Ovary (tissue), 9 donors: Measurements from ENCODE around the gene BICD2. TPM values are rescaled to one million over a fixed set of nuclear protein-coding genes. Genes with fewer than 3 reads are reported as not detected.

ENCODE experiments used
- DNase-seq, 5 donors: peaks; one replicate each; pipeline ENCODE4 v3.0.0-alpha.2; 2019 to 2020
- H3K27ac ChIP-seq, 2 donors: fragments of 200-600 bp; one replicate each; pipeline versions ENCODE4 v1.5.1 to v1.8.0; 2019 to 2022
- H3K27me3 ChIP-seq: fragments of 200-600 bp; one replicate; pipeline ENCODE4 v1.8.0; 2022
- H3K36me3 ChIP-seq: fragments of 200-600 bp; sonication (generic); one replicate; pipeline ENCODE4 v1.5.1; 2019
- H3K4me1 ChIP-seq: one replicate; pipeline ENCODE4 v1.8.1; 2013; ENCODE audit warnings: mild to moderate bottlenecking, moderate library complexity; ENCODE audit not compliant: insufficient read depth
- H3K4me3 ChIP-seq: fragments of 200-600 bp; sonication (generic); one replicate; pipeline ENCODE4 v1.5.1; 2017
- H3K9me3 ChIP-seq, 2 donors: fragments of 200-600 bp in 1 of 2; sonication (generic) in 1 of 2; one replicate each; pipeline versions ENCODE4 v1.5.1 to v1.8.1; 2013 to 2019; ENCODE audit warnings: mild to moderate bottlenecking in 1 of 2, moderate library complexity in 1 of 2
- CTCF ChIP-seq, 3 donors: fragments of 450-650 bp in 2 of 3; fragments of 200-600 bp in 1 of 3; IDR thresholded peaks; one replicate each; pipeline versions ENCODE4 v1.5.1 to v1.8.0; 2016 to 2022; ENCODE audit warnings: antibody characterized with exemption in 3 of 3, mild to moderate bottlenecking in 1 of 3
- EP300 ChIP-seq: sonication (generic); formaldehyde crosslinking; IDR thresholded peaks from one replicate; pipeline ENCODE4 v1.6.1; 2017; ENCODE audit warnings: antibody characterized with exemption
- POLR2A ChIP-seq: fragments of 450-650 bp; IDR thresholded peaks from one replicate; pipeline ENCODE4 v1.6.1; 2017; ENCODE audit warnings: antibody characterized with exemption, mild to moderate bottlenecking, moderate library complexity
- WGBS, 3 donors: extraction: QIAGEN DNeasy Blood & Tissue Kit in 1 of 3; methylation state at CpG; one replicate each; pipeline versions ENCODE4 v1.1.5 to v1.1.7; 2013 to 2017; 5-methylcytosine and 5-hydroxymethylcytosine counted together
- intact Hi-C, 4 donors: fragments of 100-400 bp; cut with DNase I; formaldehyde crosslinking; loops; one replicate each; pipeline versions ENCODE4 v1.11.0 to v1.15.1; 2022 to 2023
- polyA plus RNA-seq, 2 donors: library from polyadenylated mRNA; stranded (reverse); fragments of 200-250 nt in 1 of 2; fragments of 350-450 nt in 1 of 2; fragmentation: Illumina TruSeq in 1 of 2; extraction: RNeasy Lipid Tissue Mini Kit (QIAGEN cat#74804) in 1 of 2; gene quantifications; one replicate each; pipeline ENCODE4 v1.2.3, GENCODE V29; 2013 to 2014
- total RNA-seq, 7 donors: library from RNA; depleted of rRNA in 2 of 7; stranded (reverse); fragments of >200 nt in 2 of 7; fragmentation: NEBNext Ultra II Directional in 3 of 7; extraction: Animal tissue kit (Norgen Biotek cat#: 25700) in 3 of 7; gene quantifications; one replicate each; pipeline versions ENCODE4 v1.1.0 to v1.2.4, GENCODE V29; 2016 to 2023
- donor health status: DM: no; HTN: no; CAD: no; lungs with moderate emphysema.
- donor health status: DM: no; HTN: no; CAD: no.
- donor health status: Bipolar disorder and iron deficiency.
- donor health status: DM: yes; HTN: yes; CAD: no.
- donor health status: DM: no; HTN: no; CAD: no.
- donor health status: DM: yes; HTN: yes; CAD: no.

BICD2 gene
- total and polyA plus RNA-seq, 9 donors = 13.9 to 28.7 (median 20.6) TPM

DNA sequence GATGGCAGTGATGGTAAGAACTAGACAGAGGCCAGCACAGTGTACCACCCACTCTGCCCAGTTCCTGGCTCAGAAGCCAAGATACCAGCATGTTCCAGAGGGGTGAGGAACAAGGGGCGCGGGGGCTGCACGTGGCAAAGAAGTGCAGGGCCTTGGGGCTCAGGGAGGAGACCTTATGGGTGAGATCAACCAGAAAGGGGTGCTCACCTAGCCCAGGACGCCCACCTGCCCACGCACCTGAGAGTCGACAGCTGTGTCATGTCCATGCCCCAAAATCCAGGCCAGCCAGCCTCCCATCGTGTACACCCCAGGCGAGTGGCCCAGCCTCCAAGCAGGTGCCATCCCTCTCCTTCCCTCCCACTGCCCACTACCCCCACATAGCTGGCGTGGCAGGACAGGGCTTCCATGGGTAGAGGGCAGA is 34.9 kb downstream of the BICD2 start:
- H3K27me3 ChIP-seq = no peaks in the 10 kb centered on the region
- DNase-seq = no peak
- no peaks in the 10 kb centered on the region for H3K4me1 ChIP-seq
- TF ChIP-seq CTCF (IDR thresholded peaks at IDR 0.05) = no peak
- no peak for TF ChIP-seq POLR2A
- H3K36me3 ChIP-seq = no peaks in the 10 kb centered on the region
- WGBS, 3 donors = 84 to 87% (median 85%) methylated on average over 9 of the region's 9 CpGs
- H3K4me3 ChIP-seq = no peak overlapping the region
- intact Hi-C loops = no loop called here
- H3K27ac ChIP-seq = no peak overlapping the region
- no peaks in the 10 kb centered on the region for H3K9me3 ChIP-seq

DNA sequence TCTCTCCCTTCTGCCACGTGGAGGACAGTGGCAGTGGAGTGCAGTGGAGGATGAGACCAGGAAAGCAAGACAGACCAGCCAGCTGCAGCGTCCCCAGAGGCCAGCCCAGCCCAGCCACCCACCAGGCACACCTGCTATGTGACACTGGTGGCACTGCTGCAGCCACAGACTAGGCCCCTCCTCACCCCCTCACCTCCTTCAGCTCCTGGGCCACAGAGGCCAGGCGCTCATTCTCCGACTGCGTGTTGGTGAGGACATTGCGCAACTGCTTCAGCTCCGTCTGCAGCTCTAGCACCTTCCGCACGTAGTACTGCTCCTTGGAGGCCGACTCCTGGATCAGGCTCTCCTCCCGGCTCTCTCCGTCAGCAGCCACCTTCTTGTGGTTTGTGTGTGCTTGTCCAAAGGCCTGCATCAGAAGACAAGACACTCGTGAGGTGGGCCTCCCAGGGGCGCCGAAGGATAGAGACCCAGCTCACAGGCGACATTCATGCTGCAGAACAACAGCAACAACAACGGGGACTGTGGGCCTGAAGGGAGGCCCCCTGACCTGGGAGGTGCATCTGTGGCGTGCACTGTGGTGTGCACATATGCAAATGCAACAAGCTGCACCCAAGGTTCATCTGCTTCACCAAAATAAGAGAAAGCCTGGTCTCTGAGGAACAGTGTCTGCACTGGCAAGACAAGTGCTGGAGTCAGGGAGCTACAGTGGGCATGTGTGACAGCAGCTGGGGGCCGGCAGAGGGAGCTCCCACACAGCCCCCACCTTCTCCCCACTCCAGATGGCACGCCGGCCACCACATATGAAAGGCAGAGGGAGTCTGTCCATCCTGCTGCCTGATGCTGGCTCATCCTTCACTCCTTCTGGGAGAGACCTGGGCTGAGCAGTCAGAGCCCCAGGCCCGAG is 35.5 kb downstream of the BICD2 start:
- DNase-seq = no peak
- no peaks in the 10 kb centered on the region for H3K36me3 ChIP-seq
- intact Hi-C loops = no loop called here
- TF ChIP-seq CTCF (IDR thresholded peaks at IDR 0.05) = no peak
- no peak for TF ChIP-seq POLR2A
- TF ChIP-seq EP300 = no peak
- H3K4me3 ChIP-seq = no peak overlapping the region
- H3K27me3 ChIP-seq = no peaks in the 10 kb centered on the region
- no peaks in the 10 kb centered on the region for H3K9me3 ChIP-seq
- 84 to 87% (median 85%) methylated on average over 22 of the region's 22 CpGs for WGBS, 3 donors
- H3K27ac ChIP-seq = no peak overlapping the region
- no peaks in the 10 kb centered on the region for H3K4me1 ChIP-seq

GRCh38 chr9:92727716-92728700 is 36.6 kb downstream of the BICD2 start:
- H3K36me3 ChIP-seq = no peaks in the 10 kb centered on the region
- H3K9me3 ChIP-seq = no peaks in the 10 kb centered on the region
- intact Hi-C loops = no loop called here
- TF ChIP-seq POLR2A (no peak), CTCF (IDR thresholded peaks at IDR 0.05) (no peak), EP300 (no peak)
- no peaks in the 10 kb centered on the region for H3K27me3 ChIP-seq
- WGBS, 3 donors = 84 to 92% (median 88%) methylated on average over 14 of the region's 14 CpGs
- DNase-seq = no peak
- H3K4me3 ChIP-seq = no peak overlapping the region
- H3K4me1 ChIP-seq = no peaks in the 10 kb centered on the region
- no peak overlapping the region for H3K27ac ChIP-seq

GRCh38 chr9:92726971-92727715 is 37.5 kb downstream of the BICD2 start:
- Histone ChIP-seq H3K27me3 (no peaks in the 10 kb centered on the region), H3K9me3 (no peaks in the 10 kb centered on the region), H3K4me3 (no peak overlapping the region), H3K27ac (no peak overlapping the region), H3K36me3 (no peaks in the 10 kb centered on the region), H3K4me1 (no peaks in the 10 kb centered on the region)
- intact Hi-C loops = no loop called here
- DNase-seq = no peak
- TF ChIP-seq CTCF (IDR thresholded peaks at IDR 0.05) (no peak), POLR2A (no peak), EP300 (no peak)
- 57 to 59% (median 59%) methylated on average over 13 of the region's 13 CpGs for WGBS, 3 donors
